GM12878 (cell line): ENCODE results near the gene PSG1.
"Not testable (repeated sequence)": the region's sequence is repeated elsewhere in the genome, so short reads cannot be mapped to it uniquely, and the experiment has no call there.

Experiments used
- CEBPB ChIP-seq, 2 experiments: fragments of 150-350 bp in 1 of 2; IDR thresholded peaks; 2 replicates each; pipeline ENCODE4 v1.6.1; 2012 to 2014; ENCODE audit warnings: low read depth in 2 of 2, low read length in 2 of 2, borderline replicate concordance in 1 of 2, inconsistent platforms in 1 of 2
- EZH2 ChIP-seq: IDR thresholded peaks from 2 replicates; pipeline ENCODE4 v1.6.1; 2012; ENCODE audit warnings: low read depth, mild to moderate bottlenecking, control low read depth, inconsistent platforms, low read length, borderline replicate concordance; ENCODE audit not compliant: control insufficient read depth
- POLR2A ChIP-seq: IDR thresholded peaks from 2 replicates; pipeline ENCODE4 v1.6.1; 2011; ENCODE audit warnings: low read depth, mild to moderate bottlenecking, low read length
- PRDM15 ChIP-seq: fragments of 450-650 bp; formaldehyde crosslinking; IDR thresholded peaks from 2 replicates; pipeline ENCODE4 v1.4.0; 2020; ENCODE audit warnings: mild to moderate bottlenecking, moderate library complexity
- SRF ChIP-seq, 2 experiments: IDR thresholded peaks; 2 replicates each; pipeline ENCODE4 v1.6.1; 2011; ENCODE audit warnings: low read depth in 2 of 2, low read length in 2 of 2, mild to moderate bottlenecking in 1 of 2, moderate library complexity in 1 of 2
- TCF12 ChIP-seq: IDR thresholded peaks from 2 replicates; pipeline ENCODE4 v1.6.1; 2011; ENCODE audit warnings: low read depth, mild to moderate bottlenecking, low read length
- TF ChIP-seq, protein P1 (sequence below), 3 experiments: IDR thresholded peaks in 2 of 3; conservative IDR thresholded peaks in 1 of 3; 2 replicates each; pipeline ENCODE4 v1.5.1; 2011; ENCODE audit warnings: low read depth in 3 of 3, low read length in 3 of 3, mild to moderate bottlenecking in 3 of 3, control low read depth in 2 of 3, moderate library complexity in 2 of 3, inconsistent platforms in 1 of 3, mixed read lengths in 1 of 3; ENCODE audit not compliant: control insufficient read depth in 2 of 3, insufficient read depth in 1 of 3; ENCODE audit errors: extremely low read depth in 1 of 3
- TF ChIP-seq, protein P2 (sequence below): fragments of 450-650 bp; IDR thresholded peaks from 2 replicates; pipeline ENCODE4 v1.6.1; 2017; ENCODE audit warnings: mild to moderate bottlenecking, low read depth, inconsistent platforms; ENCODE audit not compliant: poor library complexity, severe bottlenecking
- TF ChIP-seq, protein P3 (sequence below): IDR thresholded peaks from 2 replicates; pipeline ENCODE4 v1.6.1; 2012; ENCODE audit warnings: mild to moderate bottlenecking, low read depth, low read length

DNA sequence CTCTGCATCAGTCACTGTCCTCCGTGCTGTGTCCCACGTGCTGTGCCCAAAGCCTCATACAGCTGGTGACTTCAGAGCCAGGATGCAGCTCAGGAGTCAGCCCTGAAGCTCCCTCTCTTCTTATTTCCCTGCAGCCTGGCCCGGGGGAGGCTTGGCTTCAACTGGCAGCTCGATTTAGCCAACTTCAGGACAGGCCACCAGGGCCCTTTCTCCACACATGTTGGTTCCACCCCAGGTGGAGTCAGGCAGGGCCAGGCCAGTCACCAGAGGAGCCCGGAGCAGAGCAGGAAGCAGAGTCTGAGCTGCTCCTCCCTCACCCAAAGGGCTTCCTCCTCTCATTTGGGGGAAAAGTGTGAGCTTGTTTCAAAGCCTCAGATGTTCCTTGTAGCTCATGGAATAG, 26.6 kb upstream of the PSG1 start:
- TF ChIP-seq TCF12; POLR2A; CEBPB (IDR thresholded peaks at IDR 0.05; ENCODE audit: borderline replicate concordance in 1 of 2, low read depth in 2 of 2, low read length in 2 of 2); EZH2; PRDM15 (CRISPR knock-in tag); SRF (IDR thresholded peaks at IDR 0.05; ENCODE audit: low read depth in 2 of 2, low read length in 2 of 2): not testable (repeated sequence)
- TF ChIP-seq, protein P1, sequence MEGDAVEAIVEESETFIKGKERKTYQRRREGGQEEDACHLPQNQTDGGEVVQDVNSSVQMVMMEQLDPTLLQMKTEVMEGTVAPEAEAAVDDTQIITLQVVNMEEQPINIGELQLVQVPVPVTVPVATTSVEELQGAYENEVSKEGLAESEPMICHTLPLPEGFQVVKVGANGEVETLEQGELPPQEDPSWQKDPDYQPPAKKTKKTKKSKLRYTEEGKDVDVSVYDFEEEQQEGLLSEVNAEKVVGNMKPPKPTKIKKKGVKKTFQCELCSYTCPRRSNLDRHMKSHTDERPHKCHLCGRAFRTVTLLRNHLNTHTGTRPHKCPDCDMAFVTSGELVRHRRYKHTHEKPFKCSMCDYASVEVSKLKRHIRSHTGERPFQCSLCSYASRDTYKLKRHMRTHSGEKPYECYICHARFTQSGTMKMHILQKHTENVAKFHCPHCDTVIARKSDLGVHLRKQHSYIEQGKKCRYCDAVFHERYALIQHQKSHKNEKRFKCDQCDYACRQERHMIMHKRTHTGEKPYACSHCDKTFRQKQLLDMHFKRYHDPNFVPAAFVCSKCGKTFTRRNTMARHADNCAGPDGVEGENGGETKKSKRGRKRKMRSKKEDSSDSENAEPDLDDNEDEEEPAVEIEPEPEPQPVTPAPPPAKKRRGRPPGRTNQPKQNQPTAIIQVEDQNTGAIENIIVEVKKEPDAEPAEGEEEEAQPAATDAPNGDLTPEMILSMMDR (IDR thresholded peaks at IDR 0.05 in 2 of 3, conservative IDR thresholded peaks at IDR 0.05 in 1 of 3; ENCODE audit: control insufficient read depth in 2 of 3, extremely low read depth in 1 of 3, insufficient read depth in 1 of 3, low read depth in 3 of 3, low read length in 3 of 3): not testable (repeated sequence)
- TF ChIP-seq, protein P2, sequence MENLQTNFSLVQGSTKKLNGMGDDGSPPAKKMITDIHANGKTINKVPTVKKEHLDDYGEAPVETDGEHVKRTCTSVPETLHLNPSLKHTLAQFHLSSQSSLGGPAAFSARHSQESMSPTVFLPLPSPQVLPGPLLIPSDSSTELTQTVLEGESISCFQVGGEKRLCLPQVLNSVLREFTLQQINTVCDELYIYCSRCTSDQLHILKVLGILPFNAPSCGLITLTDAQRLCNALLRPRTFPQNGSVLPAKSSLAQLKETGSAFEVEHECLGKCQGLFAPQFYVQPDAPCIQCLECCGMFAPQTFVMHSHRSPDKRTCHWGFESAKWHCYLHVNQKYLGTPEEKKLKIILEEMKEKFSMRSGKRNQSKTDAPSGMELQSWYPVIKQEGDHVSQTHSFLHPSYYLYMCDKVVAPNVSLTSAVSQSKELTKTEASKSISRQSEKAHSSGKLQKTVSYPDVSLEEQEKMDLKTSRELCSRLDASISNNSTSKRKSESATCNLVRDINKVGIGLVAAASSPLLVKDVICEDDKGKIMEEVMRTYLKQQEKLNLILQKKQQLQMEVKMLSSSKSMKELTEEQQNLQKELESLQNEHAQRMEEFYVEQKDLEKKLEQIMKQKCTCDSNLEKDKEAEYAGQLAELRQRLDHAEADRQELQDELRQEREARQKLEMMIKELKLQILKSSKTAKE: not testable (repeated sequence)
- TF ChIP-seq, protein P3, sequence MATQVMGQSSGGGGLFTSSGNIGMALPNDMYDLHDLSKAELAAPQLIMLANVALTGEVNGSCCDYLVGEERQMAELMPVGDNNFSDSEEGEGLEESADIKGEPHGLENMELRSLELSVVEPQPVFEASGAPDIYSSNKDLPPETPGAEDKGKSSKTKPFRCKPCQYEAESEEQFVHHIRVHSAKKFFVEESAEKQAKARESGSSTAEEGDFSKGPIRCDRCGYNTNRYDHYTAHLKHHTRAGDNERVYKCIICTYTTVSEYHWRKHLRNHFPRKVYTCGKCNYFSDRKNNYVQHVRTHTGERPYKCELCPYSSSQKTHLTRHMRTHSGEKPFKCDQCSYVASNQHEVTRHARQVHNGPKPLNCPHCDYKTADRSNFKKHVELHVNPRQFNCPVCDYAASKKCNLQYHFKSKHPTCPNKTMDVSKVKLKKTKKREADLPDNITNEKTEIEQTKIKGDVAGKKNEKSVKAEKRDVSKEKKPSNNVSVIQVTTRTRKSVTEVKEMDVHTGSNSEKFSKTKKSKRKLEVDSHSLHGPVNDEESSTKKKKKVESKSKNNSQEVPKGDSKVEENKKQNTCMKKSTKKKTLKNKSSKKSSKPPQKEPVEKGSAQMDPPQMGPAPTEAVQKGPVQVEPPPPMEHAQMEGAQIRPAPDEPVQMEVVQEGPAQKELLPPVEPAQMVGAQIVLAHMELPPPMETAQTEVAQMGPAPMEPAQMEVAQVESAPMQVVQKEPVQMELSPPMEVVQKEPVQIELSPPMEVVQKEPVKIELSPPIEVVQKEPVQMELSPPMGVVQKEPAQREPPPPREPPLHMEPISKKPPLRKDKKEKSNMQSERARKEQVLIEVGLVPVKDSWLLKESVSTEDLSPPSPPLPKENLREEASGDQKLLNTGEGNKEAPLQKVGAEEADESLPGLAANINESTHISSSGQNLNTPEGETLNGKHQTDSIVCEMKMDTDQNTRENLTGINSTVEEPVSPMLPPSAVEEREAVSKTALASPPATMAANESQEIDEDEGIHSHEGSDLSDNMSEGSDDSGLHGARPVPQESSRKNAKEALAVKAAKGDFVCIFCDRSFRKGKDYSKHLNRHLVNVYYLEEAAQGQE: not testable (repeated sequence)
